K562 (cell line): ENCODE measurements around the gene RNU6-9. TPM values are rescaled to one million over a fixed set of nuclear protein-coding genes. Genes with fewer than 3 reads are reported as not detected.
A peak's percentile ranks its signal among the peaks of the same experiment; 100 is the strongest.

Source experiments
- ARNT ChIP-seq, 2 experiments: fragments of 450-650 bp; IDR thresholded peaks; 2 replicates each; pipeline ENCODE4 v1.6.1; 2016; ENCODE audit warnings: mild to moderate bottlenecking in 1 of 2
- DPF2 ChIP-seq: fragments of 450-650 bp; IDR thresholded peaks from 2 replicates; pipeline ENCODE4 v1.6.1; 2016
- ESRRB ChIP-seq: fragments of 250-450 bp; sonication (Bioruptor Pico); IDR thresholded peaks from 2 replicates; pipeline ENCODE4 v1.5.0; 2020; ENCODE audit warnings: mild to moderate bottlenecking, moderate library complexity, borderline replicate concordance
- FOSL1 ChIP-seq: fragments of 200-800 bp; sonication (Bioruptor generic); conservative IDR thresholded peaks from 2 replicates; pipeline ENCODE4 v1.6.1; 2016; ENCODE audit warnings: missing genetic modification characterization, missing compliant biosample characterization
- HNRNPUL1 ChIP-seq: fragments of 200-400 bp; formaldehyde crosslinking; IDR thresholded peaks from 2 replicates; pipeline ENCODE4 v1.6.1; 2017; ENCODE audit warnings: low read length
- ILK ChIP-seq: fragments of 450-650 bp; IDR thresholded peaks from 2 replicates; pipeline ENCODE4 v1.6.1; 2016; ENCODE audit warnings: missing genetic modification characterization, low read depth, mild to moderate bottlenecking, missing compliant biosample characterization, moderate library complexity, borderline replicate concordance
- KAT8 ChIP-seq: fragments of 450-650 bp; IDR thresholded peaks from 2 replicates; pipeline ENCODE4 v1.6.1; 2016; ENCODE audit warnings: low read depth, mild to moderate bottlenecking
- KLF1 ChIP-seq: fragments of 450-650 bp; IDR thresholded peaks from 2 replicates; pipeline ENCODE4 v1.6.1; 2016; ENCODE audit warnings: missing genetic modification characterization, missing compliant biosample characterization
- MED1 ChIP-seq: sonication (generic); formaldehyde crosslinking; IDR thresholded peaks from 2 replicates; pipeline ENCODE4 v1.8.1; 2023; ENCODE audit warnings: missing genetic modification reagents, borderline replicate concordance
- MTF1 ChIP-seq: fragments of 250-450 bp; sonication (Bioruptor Pico); IDR thresholded peaks from 2 replicates; pipeline ENCODE4 v1.9.0; 2021; ENCODE audit warnings: moderate library complexity, mild to moderate bottlenecking, inconsistent platforms, borderline replicate concordance
- NBN ChIP-seq: fragments of 450-650 bp; IDR thresholded peaks from 2 replicates; pipeline ENCODE4 v1.6.1; 2016; ENCODE audit warnings: low read depth, mild to moderate bottlenecking
- RNF2 ChIP-seq: sonication (generic); IDR thresholded peaks from 2 replicates; pipeline ENCODE4 v1.6.1; 2016
- SMAD4 ChIP-seq: fragments of 250-450 bp; sonication (Bioruptor Pico); conservative IDR thresholded peaks from 2 replicates; pipeline ENCODE4 v1.8.0; 2021; ENCODE audit warnings: inconsistent platforms, mild to moderate bottlenecking, moderate library complexity
- TEAD1 ChIP-seq, 2 experiments: fragments of 450-650 bp in 1 of 2; sonication (generic) in 1 of 2; formaldehyde crosslinking; IDR thresholded peaks; 2 replicates each; pipeline versions ENCODE4 v1.4.0 to v1.8.0; 2020 to 2022; ENCODE audit warnings: mild to moderate bottlenecking in 2 of 2, missing genetic modification reagents in 1 of 2
- ZBTB8A ChIP-seq: fragments of 450-650 bp; IDR thresholded peaks from 2 replicates; pipeline ENCODE4 v1.6.1; 2018; ENCODE audit warnings: mild to moderate bottlenecking, moderate library complexity; ENCODE audit not compliant: partially characterized antibody
- ZFPM2 ChIP-seq: fragments of 250-450 bp; sonication (Bioruptor Pico); IDR thresholded peaks from 2 replicates; pipeline ENCODE4 v1.5.1; 2022; ENCODE audit warnings: mild to moderate bottlenecking
- ZNF232 ChIP-seq: sonication (generic); formaldehyde crosslinking; IDR thresholded peaks from 2 replicates; pipeline ENCODE4 v1.8.0; 2022; ENCODE audit warnings: mild to moderate bottlenecking, missing genetic modification reagents
- ZNF24 ChIP-seq: fragments of 450-650 bp; IDR thresholded peaks from 2 replicates; pipeline ENCODE4 v1.6.1; 2016
- polyA plus RNA-seq, 8 experiments: library from polyadenylated mRNA; depleted of rRNA in 4 of 8; stranded (reverse) in 5 of 8; unstranded in 3 of 8; fragments of >200 nt; fragmentation: Nextera tagmentation in 2 of 8; fragmentation: Illumina TruSeq in 1 of 8; extraction: Ambion mirVana in 2 of 8; extraction: Trizol in 1 of 8; gene quantifications; 2 replicates each; pipeline versions ENCODE4 v1.2.1 to v1.2.3, GENCODE V29; 2011 to 2014; ENCODE audit warnings: inconsistent platforms in 1 of 8, missing spikeins in 1 of 8
- total RNA-seq, 7 experiments: library from RNA; depleted of rRNA in 6 of 7; stranded (reverse); fragments of >200 nt in 6 of 7; fragmentation: Illumina TruSeq in 2 of 7; extraction: Trizol in 2 of 7; gene quantifications; 2 replicates each; pipeline versions ENCODE4 v1.2.1 to v1.2.3, GENCODE V29; 2011 to 2021; ENCODE audit warnings: low replicate concordance in 1 of 7
- TF ChIP-seq, protein P1 (sequence below): fragments of 450-650 bp; IDR thresholded peaks from 2 replicates; pipeline ENCODE4 v1.6.1; 2017; ENCODE audit warnings: mild to moderate bottlenecking, moderate library complexity
- TF ChIP-seq, protein P2 (sequence below): fragments of 450-650 bp; IDR thresholded peaks from 2 replicates; pipeline ENCODE4 v1.6.1; 2016
- TF ChIP-seq, protein P3 (sequence below): sonication (generic); formaldehyde crosslinking; IDR thresholded peaks from 2 replicates; pipeline ENCODE4 v1.4.0; 2020; ENCODE audit warnings: mild to moderate bottlenecking, missing genetic modification reagents
- TF ChIP-seq, protein P4 (sequence below): sonication (generic); formaldehyde crosslinking; IDR thresholded peaks from 2 replicates; pipeline ENCODE4 v1.8.1; 2023; ENCODE audit warnings: mild to moderate bottlenecking, missing genetic modification reagents

The RNU6-9 gene
- total and polyA plus RNA-seq, 9 of the 15 experiments (the other 6 are each of a cell fraction or from before 2014, with no cell fraction given) = not detected

DNA sequence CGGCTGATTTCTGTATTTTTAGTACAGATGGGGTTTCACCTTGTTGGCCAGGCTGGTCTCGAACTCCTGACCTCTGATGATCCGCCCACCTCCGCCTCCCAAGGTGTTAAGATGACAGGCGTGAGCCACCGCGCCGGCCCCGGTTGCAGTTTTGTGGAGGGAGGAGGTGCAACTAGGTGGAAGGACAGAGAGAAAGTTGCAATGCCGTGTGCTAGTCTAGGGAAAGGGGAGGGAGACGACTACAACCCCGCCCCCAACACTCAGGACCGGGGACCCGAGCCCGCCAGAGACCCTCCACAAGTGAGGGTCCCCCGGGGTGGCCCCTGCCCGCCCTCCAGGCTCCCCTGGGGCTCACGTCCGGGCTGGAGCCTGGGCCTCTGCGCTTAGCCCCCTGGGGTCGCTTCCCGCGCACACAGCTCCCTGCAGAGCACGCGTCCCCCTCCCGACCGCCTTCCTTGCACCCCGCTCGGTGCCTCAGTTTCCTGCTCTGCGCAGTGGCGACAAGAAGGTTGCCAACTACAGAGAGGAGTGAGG lies 31.3 kb downstream of the RNU6-9 start (continued):
- TF ChIP-seq, protein P1, sequence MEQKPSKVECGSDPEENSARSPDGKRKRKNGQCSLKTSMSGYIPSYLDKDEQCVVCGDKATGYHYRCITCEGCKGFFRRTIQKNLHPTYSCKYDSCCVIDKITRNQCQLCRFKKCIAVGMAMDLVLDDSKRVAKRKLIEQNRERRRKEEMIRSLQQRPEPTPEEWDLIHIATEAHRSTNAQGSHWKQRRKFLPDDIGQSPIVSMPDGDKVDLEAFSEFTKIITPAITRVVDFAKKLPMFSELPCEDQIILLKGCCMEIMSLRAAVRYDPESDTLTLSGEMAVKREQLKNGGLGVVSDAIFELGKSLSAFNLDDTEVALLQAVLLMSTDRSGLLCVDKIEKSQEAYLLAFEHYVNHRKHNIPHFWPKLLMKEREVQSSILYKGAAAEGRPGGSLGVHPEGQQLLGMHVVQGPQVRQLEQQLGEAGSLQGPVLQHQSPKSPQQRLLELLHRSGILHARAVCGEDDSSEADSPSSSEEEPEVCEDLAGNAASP = no peak
- no peak for TF ChIP-seq KLF1 (tag)
- TF ChIP-seq FOSL1 (tag) = no peak
- TF ChIP-seq ZBTB8A = no peak
- TF ChIP-seq SMAD4 (CRISPR knock-in tag) = 0 out of 2 replicates have a peak, but pooled peaks have one; percentile 1
- no peak for TF ChIP-seq ZNF24
- TF ChIP-seq KAT8 = no peak
- TF ChIP-seq MTF1 (CRISPR knock-in tag) = no peak
- no peak for TF ChIP-seq MED1
- no peak for TF ChIP-seq NBN
- TF ChIP-seq DPF2 = no peak
- TF ChIP-seq, protein P2, sequence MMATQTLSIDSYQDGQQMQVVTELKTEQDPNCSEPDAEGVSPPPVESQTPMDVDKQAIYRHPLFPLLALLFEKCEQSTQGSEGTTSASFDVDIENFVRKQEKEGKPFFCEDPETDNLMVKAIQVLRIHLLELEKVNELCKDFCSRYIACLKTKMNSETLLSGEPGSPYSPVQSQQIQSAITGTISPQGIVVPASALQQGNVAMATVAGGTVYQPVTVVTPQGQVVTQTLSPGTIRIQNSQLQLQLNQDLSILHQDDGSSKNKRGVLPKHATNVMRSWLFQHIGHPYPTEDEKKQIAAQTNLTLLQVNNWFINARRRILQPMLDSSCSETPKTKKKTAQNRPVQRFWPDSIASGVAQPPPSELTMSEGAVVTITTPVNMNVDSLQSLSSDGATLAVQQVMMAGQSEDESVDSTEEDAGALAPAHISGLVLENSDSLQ = peak; percentile 77
- no peak for TF ChIP-seq HNRNPUL1
- TF ChIP-seq TEAD1 (CRISPR knock-in tag; IDR thresholded peaks at IDR 0.05) = peak in 1 of 2 experiments; percentile 41; a peak in 1 of 4 replicates
- TF ChIP-seq ZNF232 (CRISPR knock-in tag) = peak; percentile 57; the same call in 1 of the 2 replicates
- TF ChIP-seq ARNT (IDR thresholded peaks at IDR 0.05) = no peak
- TF ChIP-seq, protein P3, sequence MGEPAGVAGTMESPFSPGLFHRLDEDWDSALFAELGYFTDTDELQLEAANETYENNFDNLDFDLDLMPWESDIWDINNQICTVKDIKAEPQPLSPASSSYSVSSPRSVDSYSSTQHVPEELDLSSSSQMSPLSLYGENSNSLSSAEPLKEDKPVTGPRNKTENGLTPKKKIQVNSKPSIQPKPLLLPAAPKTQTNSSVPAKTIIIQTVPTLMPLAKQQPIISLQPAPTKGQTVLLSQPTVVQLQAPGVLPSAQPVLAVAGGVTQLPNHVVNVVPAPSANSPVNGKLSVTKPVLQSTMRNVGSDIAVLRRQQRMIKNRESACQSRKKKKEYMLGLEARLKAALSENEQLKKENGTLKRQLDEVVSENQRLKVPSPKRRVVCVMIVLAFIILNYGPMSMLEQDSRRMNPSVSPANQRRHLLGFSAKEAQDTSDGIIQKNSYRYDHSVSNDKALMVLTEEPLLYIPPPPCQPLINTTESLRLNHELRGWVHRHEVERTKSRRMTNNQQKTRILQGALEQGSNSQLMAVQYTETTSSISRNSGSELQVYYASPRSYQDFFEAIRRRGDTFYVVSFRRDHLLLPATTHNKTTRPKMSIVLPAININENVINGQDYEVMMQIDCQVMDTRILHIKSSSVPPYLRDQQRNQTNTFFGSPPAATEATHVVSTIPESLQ (CRISPR knock-in tag) = no peak
- TF ChIP-seq ILK (tag) = no peak
- TF ChIP-seq ESRRB (CRISPR knock-in tag) = no peak
- TF ChIP-seq RNF2 = no peak; the same call in 1 of the 2 replicates
- TF ChIP-seq, protein P4, sequence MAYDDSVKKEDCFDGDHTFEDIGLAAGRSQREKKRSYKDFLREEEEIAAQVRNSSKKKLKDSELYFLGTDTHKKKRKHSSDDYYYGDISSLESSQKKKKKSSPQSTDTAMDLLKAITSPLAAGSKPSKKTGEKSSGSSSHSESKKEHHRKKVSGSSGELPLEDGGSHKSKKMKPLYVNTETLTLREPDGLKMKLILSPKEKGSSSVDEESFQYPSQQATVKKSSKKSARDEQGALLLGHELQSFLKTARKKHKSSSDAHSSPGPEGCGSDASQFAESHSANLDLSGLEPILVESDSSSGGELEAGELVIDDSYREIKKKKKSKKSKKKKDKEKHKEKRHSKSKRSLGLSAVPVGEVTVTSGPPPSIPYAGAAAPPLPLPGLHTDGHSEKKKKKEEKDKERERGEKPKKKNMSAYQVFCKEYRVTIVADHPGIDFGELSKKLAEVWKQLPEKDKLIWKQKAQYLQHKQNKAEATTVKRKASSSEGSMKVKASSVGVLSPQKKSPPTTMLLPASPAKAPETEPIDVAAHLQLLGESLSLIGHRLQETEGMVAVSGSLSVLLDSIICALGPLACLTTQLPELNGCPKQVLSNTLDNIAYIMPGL = 0 out of 2 replicates have a peak, but pooled peaks have one; percentile 57
- TF ChIP-seq ZFPM2 (CRISPR knock-in tag) = no peak
